Peyer's patch (tissue), 4 donors: ENCODE results near the gene POM121C.

Source experiments
- POLR2A ChIP-seq, 2 donors: fragments of 450-650 bp; IDR thresholded peaks; one replicate each; pipeline ENCODE4 v1.5.1; 2017; ENCODE audit warnings: antibody characterized with exemption in 2 of 2, mild to moderate bottlenecking in 2 of 2, moderate library complexity in 2 of 2
- TF ChIP-seq, protein P1 (sequence below), 6 experiments: fragments of 450-650 bp in 4 of 6; fragments of 200-600 bp in 2 of 6; sonication (generic) in 1 of 6; IDR thresholded peaks; one replicate each; pipeline ENCODE4 v1.5.1; 2017 to 2019; ENCODE audit warnings: antibody characterized with exemption in 6 of 6, mild to moderate bottlenecking in 3 of 6, moderate library complexity in 1 of 6

DNA sequence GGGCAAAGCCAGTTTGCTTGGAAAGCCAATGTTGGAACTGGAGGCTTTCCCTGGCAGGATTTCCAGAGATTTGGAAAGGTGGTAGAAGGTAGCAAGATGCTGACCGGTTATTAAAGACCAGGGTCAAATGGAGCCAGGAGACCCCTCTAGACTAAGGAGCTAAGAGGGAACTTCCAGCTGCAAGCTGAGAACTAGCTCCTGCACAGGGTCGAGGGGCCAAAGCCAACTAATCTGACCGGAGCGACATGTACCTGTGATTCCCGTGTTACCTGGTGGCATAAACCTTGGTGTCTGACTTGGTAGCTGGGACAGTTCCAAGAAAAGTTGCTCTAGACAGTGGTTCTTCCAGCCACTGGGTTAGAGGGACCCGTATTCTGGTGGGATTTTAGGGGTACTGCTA, 47.8 kb upstream of the POM121C start:
- TF ChIP-seq POLR2A (IDR thresholded peaks at IDR 0.05) = no peak
- TF ChIP-seq, protein P1, sequence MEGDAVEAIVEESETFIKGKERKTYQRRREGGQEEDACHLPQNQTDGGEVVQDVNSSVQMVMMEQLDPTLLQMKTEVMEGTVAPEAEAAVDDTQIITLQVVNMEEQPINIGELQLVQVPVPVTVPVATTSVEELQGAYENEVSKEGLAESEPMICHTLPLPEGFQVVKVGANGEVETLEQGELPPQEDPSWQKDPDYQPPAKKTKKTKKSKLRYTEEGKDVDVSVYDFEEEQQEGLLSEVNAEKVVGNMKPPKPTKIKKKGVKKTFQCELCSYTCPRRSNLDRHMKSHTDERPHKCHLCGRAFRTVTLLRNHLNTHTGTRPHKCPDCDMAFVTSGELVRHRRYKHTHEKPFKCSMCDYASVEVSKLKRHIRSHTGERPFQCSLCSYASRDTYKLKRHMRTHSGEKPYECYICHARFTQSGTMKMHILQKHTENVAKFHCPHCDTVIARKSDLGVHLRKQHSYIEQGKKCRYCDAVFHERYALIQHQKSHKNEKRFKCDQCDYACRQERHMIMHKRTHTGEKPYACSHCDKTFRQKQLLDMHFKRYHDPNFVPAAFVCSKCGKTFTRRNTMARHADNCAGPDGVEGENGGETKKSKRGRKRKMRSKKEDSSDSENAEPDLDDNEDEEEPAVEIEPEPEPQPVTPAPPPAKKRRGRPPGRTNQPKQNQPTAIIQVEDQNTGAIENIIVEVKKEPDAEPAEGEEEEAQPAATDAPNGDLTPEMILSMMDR (IDR thresholded peaks at IDR 0.05) = no peak
